NCI-H2107 treated with DMSO at 0.1 percent for 48 hours (cell line): ENCODE data around the gene NTNG2.
"Not testable (repeated sequence)": the region's sequence is repeated elsewhere in the genome, so short reads cannot be mapped to it uniquely, and the experiment has no call there.

Source experiments
- DNase-seq: peaks from one replicate; lab custom pipeline; 2025; ENCODE audit not compliant: unreplicated experiment; lab: John Stamatoyannopoulos, UW

NTNG2 gene

GRCh38 chr9:132161743-132162184 is at the start of gene NTNG2:
Gene NTNG2, plus strand, starts transcription at chr9:132162058. Its CDS starts 4,774 bp downstream, at chr9:132166832.
- DNase-seq, result no peak

GRCh38 chr9:132114102-132114707 is 47.7 kb upstream of the NTNG2 start:
- no peak for DNase-seq

GRCh38 chr9:132116583-132116982 is 45.3 kb upstream of the NTNG2 start:
- no peak for DNase-seq

GRCh38 chr9:132117694-132118093 is 44.2 kb upstream of the NTNG2 start:
- DNase-seq, result no peak

GRCh38 chr9:132121021-132121420 is 40.8 kb upstream of the NTNG2 start:
- DNase-seq, result no peak

GRCh38 chr9:132124800-132125199 is 37.1 kb upstream of the NTNG2 start:
- DNase-seq, result no peak

- peak; percentile 13 for DNase-seq
Observed at GRCh38 chr9:132125361-132125760, 36.5 kb upstream of the NTNG2 start.

GRCh38 chr9:132125944-132126679 is 35.7 kb upstream of the NTNG2 start:
- DNase-seq, result no peak

GRCh38 chr9:132126680-132127236 is 35.1 kb upstream of the NTNG2 start:
- DNase-seq, result no peak

GRCh38 chr9:132127888-132128534 is 33.8 kb upstream of the NTNG2 start:
- DNase-seq, result no peak

GRCh38 chr9:132129535-132129934 is 32.3 kb upstream of the NTNG2 start:
- DNase-seq, result no peak

- not testable (repeated sequence) for DNase-seq
Observed at GRCh38 chr9:132134085-132134484, 27.8 kb upstream of the NTNG2 start.

- no peak for DNase-seq
Observed at GRCh38 chr9:132135456-132135855, 26.4 kb upstream of the NTNG2 start.

GRCh38 chr9:132136151-132136780 is 25.6 kb upstream of the NTNG2 start:
- no peak for DNase-seq

GRCh38 chr9:132141344-132141947 is 20.4 kb upstream of the NTNG2 start:
- peak; percentile 71 for DNase-seq

- DNase-seq, result no peak
Observed at GRCh38 chr9:132141948-132142594, 19.8 kb upstream of the NTNG2 start.

- no peak for DNase-seq
Observed at GRCh38 chr9:132142924-132143323, 18.9 kb upstream of the NTNG2 start.

- no peak for DNase-seq
Observed at GRCh38 chr9:132143359-132143758, 18.5 kb upstream of the NTNG2 start.

- DNase-seq, result no peak
Observed at GRCh38 chr9:132144708-132145365, 17.0 kb upstream of the NTNG2 start.

- no peak for DNase-seq
Observed at GRCh38 chr9:132146039-132146438, 15.8 kb upstream of the NTNG2 start.
